Hepatocyte (in vitro differentiated cells): ENCODE measurements around the gene ARL2. TPM values are rescaled to one million over a fixed set of nuclear protein-coding genes. Genes with fewer than 3 reads are reported as not detected.

Experiments used
- DNase-seq: peaks from one replicate; pipeline ENCODE4 v3.0.0-alpha.2; 2016; ENCODE audit warnings: low spot score
- H2AFZ ChIP-seq: fragments of 200-600 bp; sonication (generic); 2 replicates; pipeline ENCODE4 v1.6.0; 2016; ENCODE audit warnings: antibody characterized with exemption, mild to moderate bottlenecking
- H3K27ac ChIP-seq: fragments of 200-600 bp; sonication (generic); 2 replicates; pipeline ENCODE4 v1.5.1; 2016; ENCODE audit warnings: mild to moderate bottlenecking
- H3K27me3 ChIP-seq: fragments of 200-600 bp; sonication (generic); 2 replicates; pipeline ENCODE4 v1.6.1; 2016
- H3K36me3 ChIP-seq: fragments of 200-600 bp; sonication (generic); replicated peaks from 2 replicates; pipeline ENCODE4 v1.5.1; 2016; ENCODE audit warnings: low read depth; ENCODE audit not compliant: insufficient read depth
- H3K4me1 ChIP-seq: fragments of 200-600 bp; sonication (generic); 2 replicates; pipeline ENCODE4 v1.5.1; 2016; ENCODE audit warnings: mild to moderate bottlenecking, moderate library complexity; ENCODE audit not compliant: insufficient read depth
- H3K4me2 ChIP-seq: fragments of 200-600 bp; sonication (generic); 2 replicates; pipeline ENCODE4 v1.6.0; 2016
- H3K4me3 ChIP-seq: fragments of 200-600 bp; sonication (generic); 2 replicates; pipeline ENCODE4 v1.5.1; 2016; ENCODE audit warnings: mild to moderate bottlenecking
- H3K79me2 ChIP-seq: fragments of 200-600 bp; sonication (generic); 2 replicates; pipeline ENCODE4 v1.6.0; 2017; ENCODE audit warnings: mild to moderate bottlenecking
- H3K9me2 ChIP-seq: fragments of 200-600 bp; sonication (generic); replicated peaks from 2 replicates; pipeline ENCODE4 v1.6.0; 2017; ENCODE audit warnings: mild to moderate bottlenecking; ENCODE audit not compliant: insufficient read depth
- H3K9me3 ChIP-seq: fragments of 200-600 bp; sonication (generic); 2 replicates; pipeline ENCODE4 v1.5.1; 2016; ENCODE audit warnings: low read depth, mild to moderate bottlenecking
- H4K20me1 ChIP-seq: fragments of 200-600 bp; sonication (generic); 2 replicates; pipeline ENCODE4 v1.6.0; 2016; ENCODE audit warnings: mild to moderate bottlenecking; ENCODE audit not compliant: insufficient read depth, poor library complexity, severe bottlenecking
- EZH2 ChIP-seq: fragments of 200-600 bp; sonication (generic); IDR thresholded peaks from 2 replicates; pipeline ENCODE4 v1.6.1; 2016; ENCODE audit warnings: antibody characterized with exemption, mild to moderate bottlenecking, borderline replicate concordance
- EZH2phosphoT487 ChIP-seq: fragments of 200-600 bp; sonication (generic); IDR thresholded peaks from one replicate; pipeline ENCODE4 v1.6.1; 2018; ENCODE audit warnings: antibody characterized with exemption, mild to moderate bottlenecking, low read depth, moderate library complexity; ENCODE audit not compliant: unreplicated experiment, severe bottlenecking
- WGBS: methylation state at CpG from one replicate; pipeline ENCODE4 v1.1.6; 2016; ENCODE audit warnings: low lambda C conversion rate; ENCODE audit errors: missing lambda C conversion rate; 5-methylcytosine and 5-hydroxymethylcytosine counted together
- polyA plus RNA-seq: library from polyadenylated mRNA; unstranded; fragments of >200 nt; fragmentation: Nextera tagmentation; extraction: Ambion mirVana; gene quantifications from 2 replicates; pipeline ENCODE4 v1.2.1, GENCODE V29; 2016
- total RNA-seq: library from RNA; depleted of rRNA; stranded (reverse); fragments of >200 nt; gene quantifications from 2 replicates; pipeline ENCODE4 v1.2.3, GENCODE V29; 2014
- TF ChIP-seq, protein P1 (sequence below): fragments of 200-600 bp; sonication (generic); IDR thresholded peaks from 2 replicates; pipeline ENCODE4 v1.5.1; 2016; ENCODE audit warnings: antibody characterized with exemption, mild to moderate bottlenecking; ENCODE audit not compliant: poor library complexity

Gene ARL2
- total and polyA plus RNA-seq, 2 experiments from 2014 or later: 69.1 to 126 TPM

DNA sequence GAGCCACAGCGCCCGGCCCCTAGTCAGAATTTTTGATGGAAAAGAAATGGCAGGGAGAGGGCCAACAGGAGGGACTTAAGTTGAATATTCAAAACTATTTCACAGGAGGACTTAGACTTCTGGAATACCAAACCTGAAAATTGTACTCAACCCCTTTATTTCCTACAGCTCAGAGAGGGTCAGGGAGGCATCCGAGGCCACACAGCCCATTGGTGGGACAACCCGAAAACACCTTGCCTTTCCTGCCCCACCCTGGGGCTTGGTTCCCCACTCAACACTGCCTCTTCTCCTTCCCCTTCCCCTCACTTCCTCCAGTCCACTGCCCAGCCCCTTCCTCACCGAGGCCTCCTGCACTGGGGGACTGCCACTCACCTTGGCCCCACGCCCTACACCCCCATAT is 43.0 kb downstream of the ARL2 start:
- H3K9me2 ChIP-seq: no peaks in the 10 kb centered on the region
- no peak overlapping the region for H3K4me3 ChIP-seq
- 93% methylated on average over 6 of the region's 6 CpGs for WGBS
- H2AFZ ChIP-seq: no peak overlapping the region
- TF ChIP-seq EZH2phosphoT487: no peak
- TF ChIP-seq, protein P1, sequence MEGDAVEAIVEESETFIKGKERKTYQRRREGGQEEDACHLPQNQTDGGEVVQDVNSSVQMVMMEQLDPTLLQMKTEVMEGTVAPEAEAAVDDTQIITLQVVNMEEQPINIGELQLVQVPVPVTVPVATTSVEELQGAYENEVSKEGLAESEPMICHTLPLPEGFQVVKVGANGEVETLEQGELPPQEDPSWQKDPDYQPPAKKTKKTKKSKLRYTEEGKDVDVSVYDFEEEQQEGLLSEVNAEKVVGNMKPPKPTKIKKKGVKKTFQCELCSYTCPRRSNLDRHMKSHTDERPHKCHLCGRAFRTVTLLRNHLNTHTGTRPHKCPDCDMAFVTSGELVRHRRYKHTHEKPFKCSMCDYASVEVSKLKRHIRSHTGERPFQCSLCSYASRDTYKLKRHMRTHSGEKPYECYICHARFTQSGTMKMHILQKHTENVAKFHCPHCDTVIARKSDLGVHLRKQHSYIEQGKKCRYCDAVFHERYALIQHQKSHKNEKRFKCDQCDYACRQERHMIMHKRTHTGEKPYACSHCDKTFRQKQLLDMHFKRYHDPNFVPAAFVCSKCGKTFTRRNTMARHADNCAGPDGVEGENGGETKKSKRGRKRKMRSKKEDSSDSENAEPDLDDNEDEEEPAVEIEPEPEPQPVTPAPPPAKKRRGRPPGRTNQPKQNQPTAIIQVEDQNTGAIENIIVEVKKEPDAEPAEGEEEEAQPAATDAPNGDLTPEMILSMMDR: no peak
- TF ChIP-seq EZH2: no peak
- H3K79me2 ChIP-seq: no peaks in the 10 kb centered on the region
- no peak overlapping the region for H3K27ac ChIP-seq
- no peak overlapping the region for H3K4me2 ChIP-seq
- DNase-seq: no peak
- no peaks in the 10 kb centered on the region for H3K9me3 ChIP-seq
- H3K27me3 ChIP-seq: no peaks in the 10 kb centered on the region
- no peaks in the 10 kb centered on the region for H3K36me3 ChIP-seq
- H4K20me1 ChIP-seq: no peaks in the 10 kb centered on the region
- H3K4me1 ChIP-seq: no peaks in the 10 kb centered on the region

DNA sequence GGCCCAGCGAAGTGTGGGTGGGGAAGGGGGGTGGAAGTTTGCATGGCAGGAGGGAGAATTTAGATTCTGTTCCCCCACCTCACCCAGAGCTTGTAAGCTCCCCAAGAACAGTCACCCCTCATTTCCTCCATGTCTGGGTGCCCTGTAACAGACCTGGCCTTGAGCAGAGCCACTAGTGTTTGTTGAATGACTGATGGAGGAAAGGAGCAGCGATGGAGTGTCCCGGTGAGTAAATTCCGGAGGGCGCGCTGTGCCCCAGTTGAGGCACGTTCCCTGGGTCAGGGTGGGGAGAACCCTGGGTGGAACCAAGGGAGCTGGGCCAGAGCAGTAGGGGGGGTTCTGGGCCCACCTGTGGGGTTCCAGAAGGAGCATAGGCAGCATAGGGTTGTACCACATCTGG is 43.6 kb downstream of the ARL2 start:
- Histone ChIP-seq H4K20me1 (no peaks in the 10 kb centered on the region), H3K4me2 (no peak overlapping the region), H3K9me2 (no peaks in the 10 kb centered on the region), H3K9me3 (no peaks in the 10 kb centered on the region), H3K79me2 (no peaks in the 10 kb centered on the region), H3K4me1 (no peaks in the 10 kb centered on the region), H3K27ac (no peak overlapping the region), H2AFZ (no peak overlapping the region), H3K36me3 (no peaks in the 10 kb centered on the region), H3K27me3 (no peaks in the 10 kb centered on the region), H3K4me3 (no peak overlapping the region)
- WGBS: 94% methylated on average over 7 of the region's 7 CpGs
- no peak for DNase-seq
- TF ChIP-seq, protein P1: no peak
- TF ChIP-seq EZH2: no peak
- no peak for TF ChIP-seq EZH2phosphoT487

DNA sequence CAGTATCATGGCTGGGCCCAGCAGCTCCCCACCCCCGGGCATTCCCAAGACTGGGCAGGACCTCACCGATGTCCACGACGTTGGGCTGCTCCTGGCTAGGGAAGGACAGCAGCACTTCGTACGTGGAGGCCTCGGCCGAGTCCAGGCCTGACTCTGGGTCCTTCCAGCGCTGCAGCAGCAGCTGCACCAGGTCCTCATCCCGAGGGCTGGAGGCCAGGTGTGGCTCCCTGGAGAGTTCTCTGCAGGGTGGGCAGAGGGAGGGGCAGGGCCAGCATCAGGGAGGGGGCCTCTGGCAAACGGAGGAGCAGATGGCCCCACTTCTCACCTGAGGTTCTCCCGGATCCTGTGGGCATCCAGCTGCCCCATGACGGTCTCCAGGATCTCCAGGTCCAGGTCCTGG is 44.1 kb downstream of the ARL2 start:
- H3K27ac ChIP-seq: no peak overlapping the region
- 77% methylated on average over 12 of the region's 13 CpGs for WGBS

More for the DNA sequence above, 44.1 kb downstream of the ARL2 start:
- no peaks in the 10 kb centered on the region for H3K9me3 ChIP-seq
- DNase-seq: no peak
- no peak overlapping the region for H3K4me3 ChIP-seq
- H3K36me3 ChIP-seq: no peaks in the 10 kb centered on the region
- no peaks in the 10 kb centered on the region for H4K20me1 ChIP-seq
- TF ChIP-seq, protein P1: no peak
- TF ChIP-seq EZH2phosphoT487 (no peak), EZH2 (no peak)
- H3K4me1 ChIP-seq: no peaks in the 10 kb centered on the region
- H3K4me2 ChIP-seq: no peak overlapping the region
- H3K9me2 ChIP-seq: no peaks in the 10 kb centered on the region
- H3K79me2 ChIP-seq: no peaks in the 10 kb centered on the region
- H2AFZ ChIP-seq: no peak overlapping the region
- no peaks in the 10 kb centered on the region for H3K27me3 ChIP-seq
